Measurements from ENCODE around the gene PTPRN2. TPM values are rescaled to one million over a fixed set of nuclear protein-coding genes. Genes with fewer than 3 reads are reported as not detected.

Gene PTPRN2
- total RNA-seq, 2 experiments from 2014 or later, result 0.70 TPM; not detected in 1

GRCh38 chr7:157893535-157894044 is 694.0 kb downstream of the PTPRN2 start:
- intact Hi-C loops (cut with micrococcal nuclease; ENCODE audit: unreplicated experiment), result no loop called here
- no peaks in the 10 kb centered on the region for H3K9me3 ChIP-seq (ENCODE audit: low read length)
- H3K27ac ChIP-seq (ENCODE audit: low read depth, low read length, poor library complexity, severe bottlenecking), result no peak overlapping the region
- DNase-seq (ENCODE audit: low spot score), result no peak
- BruUV-seq (replicated peaks), result no TSS peak
- no peaks in the 10 kb centered on the region for H3K9me2 ChIP-seq (ENCODE audit: insufficient read depth, low read length)
- no peak overlapping the region for H2AFZ ChIP-seq (ENCODE audit: low read length)
- no peaks in the 10 kb centered on the region for H3K4me1 ChIP-seq (ENCODE audit: insufficient read depth, low read length, poor library complexity, severe bottlenecking)
- no peak overlapping the region for H3K4me3 ChIP-seq (ENCODE audit: low read depth, low read length, poor library complexity, severe bottlenecking)
- ChIA-PET POLR2A (interaction anchor here (1.2 kb wide), 1 partner anchor 10 kb away, joined by 3 read pairs; no protein-coding TSS in a partner anchor), CTCF (ENCODE audit: unreplicated experiment) (no interaction called here)
- no peaks in the 10 kb centered on the region for H4K20me1 ChIP-seq (ENCODE audit: insufficient read depth, low read length)
- TF ChIP-seq CTCF (conservative IDR thresholded peaks at IDR 0.05; ENCODE audit: low read length) (no peak), EZH2phosphoT487 (IDR thresholded peaks at IDR 0.05; ENCODE audit: borderline replicate concordance, low read depth, low read length) (no peak)
- H3K79me2 ChIP-seq (ENCODE audit: insufficient read depth, low read depth, low read length), result no peaks in the 10 kb centered on the region
- H3K4me2 ChIP-seq (ENCODE audit: low read length), result no peak overlapping the region
- no peaks in the 10 kb centered on the region for H3K36me3 ChIP-seq (ENCODE audit: insufficient read depth, low read length)

- H2AFZ ChIP-seq (ENCODE audit: low read length), result no peak overlapping the region
- no peak overlapping the region for H3K4me3 ChIP-seq (ENCODE audit: low read depth, low read length, poor library complexity, severe bottlenecking)
- ChIA-PET CTCF (ENCODE audit: unreplicated experiment) (no interaction called here), POLR2A (interaction anchor here (1.2 kb wide), 1 partner anchor 11 kb away, joined by 3 read pairs; no protein-coding TSS in a partner anchor)
- H3K36me3 ChIP-seq (ENCODE audit: insufficient read depth, low read length), result no peaks in the 10 kb centered on the region
- H3K4me1 ChIP-seq (ENCODE audit: insufficient read depth, low read length, poor library complexity, severe bottlenecking), result no peaks in the 10 kb centered on the region
- H4K20me1 ChIP-seq (ENCODE audit: insufficient read depth, low read length), result no peaks in the 10 kb centered on the region
- H3K27ac ChIP-seq (ENCODE audit: low read depth, low read length, poor library complexity, severe bottlenecking), result no peak overlapping the region
- H3K79me2 ChIP-seq (ENCODE audit: insufficient read depth, low read depth, low read length), result no peaks in the 10 kb centered on the region
- H3K4me2 ChIP-seq (ENCODE audit: low read length), result no peak overlapping the region
- BruUV-seq (replicated peaks), result no TSS peak
- DNase-seq (ENCODE audit: low spot score), result no peak
- no peaks in the 10 kb centered on the region for H3K9me2 ChIP-seq (ENCODE audit: insufficient read depth, low read length)
- no peak for TF ChIP-seq EZH2phosphoT487 (IDR thresholded peaks at IDR 0.05; ENCODE audit: borderline replicate concordance, low read depth, low read length)
- TF ChIP-seq CTCF (conservative IDR thresholded peaks at IDR 0.05; ENCODE audit: low read length), result no peak
- intact Hi-C loops (cut with micrococcal nuclease; ENCODE audit: unreplicated experiment), result no loop called here
- H3K9me3 ChIP-seq (ENCODE audit: low read length), result no peaks in the 10 kb centered on the region
Measured at GRCh38 chr7:157892751-157893523, 694.7 kb downstream of the PTPRN2 start.

- CTCF ChIA-PET (ENCODE audit: unreplicated experiment), result no interaction called here
- no peak overlapping the region for H3K27ac ChIP-seq (ENCODE audit: low read depth, low read length, poor library complexity, severe bottlenecking)
Measured at GRCh38 chr7:157890921-157891401, 696.7 kb downstream of the PTPRN2 start.

More at GRCh38 chr7:157890921-157891401, 696.7 kb downstream of the PTPRN2 start:
- Histone ChIP-seq H3K36me3 (ENCODE audit: insufficient read depth, low read length) (no peaks in the 10 kb centered on the region), H3K4me3 (ENCODE audit: low read depth, low read length, poor library complexity, severe bottlenecking) (no peak overlapping the region), H3K79me2 (ENCODE audit: insufficient read depth, low read depth, low read length) (no peaks in the 10 kb centered on the region), H3K9me3 (ENCODE audit: low read length) (no peaks in the 10 kb centered on the region), H3K4me1 (ENCODE audit: insufficient read depth, low read length, poor library complexity, severe bottlenecking) (no peaks in the 10 kb centered on the region), H4K20me1 (ENCODE audit: insufficient read depth, low read length) (no peaks in the 10 kb centered on the region), H3K9me2 (ENCODE audit: insufficient read depth, low read length) (no peaks in the 10 kb centered on the region), H3K4me2 (ENCODE audit: low read length) (no peak overlapping the region), H2AFZ (ENCODE audit: low read length) (no peak overlapping the region)
- TF ChIP-seq EZH2phosphoT487 (IDR thresholded peaks at IDR 0.05; ENCODE audit: borderline replicate concordance, low read depth, low read length) (no peak), CTCF (conservative IDR thresholded peaks at IDR 0.05; ENCODE audit: low read length) (no peak)
- intact Hi-C loops (cut with micrococcal nuclease; ENCODE audit: unreplicated experiment), result no loop called here
- no TSS peak for BruUV-seq (replicated peaks)
- POLR2A ChIA-PET, result no interaction called here
- no peak for DNase-seq (ENCODE audit: low spot score)

Data from OCI-LY7 (cell line).